ENCODE measurements around the gene RHOH.

RHOH gene

DNA sequence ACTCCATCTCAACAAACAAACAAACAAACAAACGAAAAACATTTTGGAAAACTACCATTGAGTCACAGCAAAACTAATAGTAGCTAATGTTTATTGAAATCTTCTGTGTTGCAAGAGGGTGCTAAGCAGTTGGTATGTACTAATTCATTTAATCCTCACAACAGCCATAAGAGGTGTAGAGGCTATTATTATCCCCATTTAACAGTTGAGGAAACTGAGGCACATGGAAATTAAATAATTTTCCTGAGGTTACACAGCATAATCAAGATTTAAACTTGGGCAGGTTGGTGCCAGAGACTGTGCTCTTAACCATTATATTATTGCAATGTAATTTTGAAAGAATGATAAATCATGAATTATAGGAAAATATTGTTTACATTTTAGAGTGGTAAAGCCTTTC is 17.5 kb upstream of the RHOH start:
- intact Hi-C loops (cut with micrococcal nuclease) = no loop called here
- Mint-ChIP-seq H3K27me3 (no peaks in the 10 kb centered on the region), H3K27ac (no peak overlapping the region), H3K4me1 (ENCODE audit: low read depth) (peaks cover 12% of the 10 kb centered on the region), H3K36me3 (ENCODE audit: low read depth) (no peaks in the 10 kb centered on the region), H3K9me3 (no peaks in the 10 kb centered on the region), H3K4me3 (no peak overlapping the region)

DNA sequence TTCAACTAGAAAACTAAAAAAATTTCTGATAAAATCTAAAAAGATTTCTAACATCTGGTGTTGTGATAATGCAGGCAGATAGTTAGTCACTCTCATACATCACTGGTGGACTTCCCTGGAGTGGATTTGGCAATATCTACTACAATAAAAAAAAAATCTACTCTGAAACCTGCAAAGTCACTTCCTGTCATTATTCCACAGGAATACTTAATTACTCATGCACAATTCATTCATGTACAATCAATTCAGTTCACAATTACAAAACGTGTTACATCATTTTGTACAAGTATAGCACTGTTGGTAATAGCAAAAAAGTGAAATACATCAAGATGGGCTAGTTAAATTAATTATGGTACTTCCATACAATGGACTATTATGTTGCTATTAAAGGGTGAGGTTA is 16.5 kb upstream of the RHOH start:
- intact Hi-C loops (cut with micrococcal nuclease) = no loop called here
- H3K27me3 Mint-ChIP-seq = no peaks in the 10 kb centered on the region
- peaks cover 12% of the 10 kb centered on the region for H3K4me1 Mint-ChIP-seq (ENCODE audit: low read depth)
- H3K36me3 Mint-ChIP-seq (ENCODE audit: low read depth) = no peaks in the 10 kb centered on the region
- H3K9me3 Mint-ChIP-seq = no peaks in the 10 kb centered on the region
- H3K27ac Mint-ChIP-seq = no peak overlapping the region
- H3K4me3 Mint-ChIP-seq = no peak overlapping the region

GRCh38 chr4:40182001-40182400 is 14.8 kb upstream of the RHOH start:
- intact Hi-C loops (cut with micrococcal nuclease) = no loop called here
- H3K27ac Mint-ChIP-seq = no peak overlapping the region
- H3K27me3 Mint-ChIP-seq = no peaks in the 10 kb centered on the region
- H3K36me3 Mint-ChIP-seq (ENCODE audit: low read depth) = no peaks in the 10 kb centered on the region
- no peaks in the 10 kb centered on the region for H3K9me3 Mint-ChIP-seq
- no peak overlapping the region for H3K4me3 Mint-ChIP-seq
- peaks cover 19% of the 10 kb centered on the region for H3K4me1 Mint-ChIP-seq (ENCODE audit: low read depth)

GRCh38 chr4:40182954-40183353 is 13.9 kb upstream of the RHOH start:
- H3K27me3 Mint-ChIP-seq = no peaks in the 10 kb centered on the region
- no peaks in the 10 kb centered on the region for H3K9me3 Mint-ChIP-seq
- intact Hi-C loops (cut with micrococcal nuclease) = no loop called here
- H3K4me3 Mint-ChIP-seq = no peak overlapping the region
- no peaks in the 10 kb centered on the region for H3K36me3 Mint-ChIP-seq (ENCODE audit: low read depth)
- H3K4me1 Mint-ChIP-seq (ENCODE audit: low read depth) = peaks cover 19% of the 10 kb centered on the region
- H3K27ac Mint-ChIP-seq = no peak overlapping the region

- H3K36me3 Mint-ChIP-seq (ENCODE audit: low read depth) = no peaks in the 10 kb centered on the region
- intact Hi-C loops (cut with micrococcal nuclease) = no loop called here
- peaks cover 19% of the 10 kb centered on the region for H3K4me1 Mint-ChIP-seq (ENCODE audit: low read depth)
- no peaks in the 10 kb centered on the region for H3K9me3 Mint-ChIP-seq
- no peak overlapping the region for H3K27ac Mint-ChIP-seq
- H3K4me3 Mint-ChIP-seq = no peak overlapping the region
- no peaks in the 10 kb centered on the region for H3K27me3 Mint-ChIP-seq
Observed at GRCh38 chr4:40183615-40184411, 13.0 kb upstream of the RHOH start.

- intact Hi-C loops (cut with micrococcal nuclease) = no loop called here
- no peak overlapping the region for H3K4me3 Mint-ChIP-seq
- H3K27ac Mint-ChIP-seq = peak overlapping the region; percentile 66
- no peaks in the 10 kb centered on the region for H3K36me3 Mint-ChIP-seq (ENCODE audit: low read depth)
- no peaks in the 10 kb centered on the region for H3K9me3 Mint-ChIP-seq
- H3K27me3 Mint-ChIP-seq = peaks cover 1% of the 10 kb centered on the region
- H3K4me1 Mint-ChIP-seq (ENCODE audit: low read depth) = peaks cover 17% of the 10 kb centered on the region
Observed at GRCh38 chr4:40185830-40186664, 10.8 kb upstream of the RHOH start.

DNA sequence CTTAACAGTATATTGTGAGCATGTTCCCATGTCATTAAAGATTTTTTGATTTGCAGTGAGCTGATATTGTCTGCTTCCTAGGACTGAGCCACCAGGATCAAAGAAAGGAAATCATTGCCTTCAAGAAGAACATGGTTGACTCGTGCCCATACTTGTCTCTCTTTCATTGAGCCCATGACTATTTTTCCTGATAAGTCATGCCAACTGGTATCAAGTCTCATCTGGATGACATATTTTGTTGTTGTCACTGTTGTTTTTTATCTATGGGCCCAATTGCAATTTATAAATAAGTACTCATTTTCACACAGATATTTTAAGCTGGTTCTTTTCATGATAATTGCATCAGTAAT is 10.2 kb upstream of the RHOH start:
- intact Hi-C loops (cut with micrococcal nuclease) = no loop called here
- Mint-ChIP-seq H3K9me3 (no peaks in the 10 kb centered on the region), H3K27ac (no peak overlapping the region), H3K27me3 (peaks cover 1% of the 10 kb centered on the region), H3K4me1 (ENCODE audit: low read depth) (peaks cover 14% of the 10 kb centered on the region), H3K36me3 (ENCODE audit: low read depth) (no peaks in the 10 kb centered on the region), H3K4me3 (no peak overlapping the region)

GRCh38 chr4:40187386-40187906 is 9.4 kb upstream of the RHOH start:
- H3K27ac Mint-ChIP-seq = no peak overlapping the region
- no peaks in the 10 kb centered on the region for H3K36me3 Mint-ChIP-seq (ENCODE audit: low read depth)
- H3K9me3 Mint-ChIP-seq = no peaks in the 10 kb centered on the region
- intact Hi-C loops (cut with micrococcal nuclease) = no loop called here
- peaks cover 14% of the 10 kb centered on the region for H3K4me1 Mint-ChIP-seq (ENCODE audit: low read depth)
- no peak overlapping the region for H3K4me3 Mint-ChIP-seq
- H3K27me3 Mint-ChIP-seq = peaks cover 1% of the 10 kb centered on the region

- peaks cover 21% of the 10 kb centered on the region for H3K4me1 Mint-ChIP-seq (ENCODE audit: low read depth)
- no peaks in the 10 kb centered on the region for H3K9me3 Mint-ChIP-seq
- intact Hi-C loops (cut with micrococcal nuclease) = no loop called here
- no peak overlapping the region for H3K4me3 Mint-ChIP-seq
- no peaks in the 10 kb centered on the region for H3K36me3 Mint-ChIP-seq (ENCODE audit: low read depth)
- H3K27ac Mint-ChIP-seq = no peak overlapping the region
- peaks cover 9% of the 10 kb centered on the region for H3K27me3 Mint-ChIP-seq
Observed at GRCh38 chr4:40190019-40190418, 6.8 kb upstream of the RHOH start.

- Mint-ChIP-seq H3K27me3 (peaks cover 9% of the 10 kb centered on the region), H3K4me3 (no peak overlapping the region), H3K4me1 (ENCODE audit: low read depth) (peaks cover 26% of the 10 kb centered on the region), H3K36me3 (ENCODE audit: low read depth) (no peaks in the 10 kb centered on the region), H3K9me3 (no peaks in the 10 kb centered on the region), H3K27ac (no peak overlapping the region)
- intact Hi-C loops (cut with micrococcal nuclease) = no loop called here
Observed at GRCh38 chr4:40190465-40190864, 6.4 kb upstream of the RHOH start.

GRCh38 chr4:40190880-40191815 is 5.7 kb upstream of the RHOH start:
- intact Hi-C loops (cut with micrococcal nuclease) = no loop called here
- Mint-ChIP-seq H3K36me3 (ENCODE audit: low read depth) (no peaks in the 10 kb centered on the region), H3K27me3 (peaks cover 9% of the 10 kb centered on the region), H3K4me3 (no peak overlapping the region), H3K27ac (no peak overlapping the region), H3K4me1 (ENCODE audit: low read depth) (peaks cover 21% of the 10 kb centered on the region), H3K9me3 (no peaks in the 10 kb centered on the region)

DNA sequence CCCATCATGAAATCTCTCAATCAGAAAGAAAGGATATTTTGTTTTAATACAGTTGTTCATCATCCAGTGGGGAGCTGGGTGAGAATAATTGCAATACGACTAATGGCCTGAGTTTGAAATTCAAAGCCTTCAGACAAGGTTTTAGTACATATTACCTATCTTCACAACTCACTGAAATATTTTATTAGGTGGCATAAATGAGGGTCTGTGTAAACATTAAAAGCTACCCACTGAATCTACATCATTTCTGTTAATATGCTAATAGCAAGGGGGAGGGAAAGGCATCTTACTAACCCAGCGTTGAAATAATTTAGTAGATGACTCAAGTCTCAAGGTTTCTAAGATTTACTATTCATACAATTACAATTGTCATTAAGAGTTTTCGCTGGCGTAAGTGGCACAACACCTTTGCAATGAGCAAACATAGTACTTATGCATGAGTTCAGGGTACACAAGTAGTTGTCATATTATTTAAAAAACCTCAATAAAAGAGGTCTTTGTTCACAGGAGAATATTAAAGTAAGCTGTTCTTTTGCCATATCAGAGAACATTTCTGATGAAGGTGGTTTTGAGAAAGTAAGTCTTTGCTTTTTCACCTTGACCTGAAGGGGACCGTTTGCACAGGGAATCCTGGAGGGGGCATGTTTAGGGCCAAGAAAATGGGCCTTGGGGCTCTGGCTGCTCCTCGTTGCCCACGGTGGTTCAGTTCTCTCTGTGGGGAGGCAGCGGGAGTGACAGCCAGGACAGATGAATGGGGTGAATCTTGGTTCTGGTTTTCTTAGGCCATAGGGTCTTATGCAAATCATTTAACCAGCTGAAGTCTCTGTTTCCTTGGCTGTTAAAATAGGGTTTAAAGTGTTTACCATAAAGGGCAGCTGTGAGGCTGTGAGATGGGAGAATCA is 4.5 kb upstream of the RHOH start:
- Mint-ChIP-seq H3K27me3 (peaks cover 9% of the 10 kb centered on the region), H3K4me3 (no peak overlapping the region), H3K36me3 (ENCODE audit: low read depth) (no peaks in the 10 kb centered on the region), H3K9me3 (no peaks in the 10 kb centered on the region), H3K27ac (no peak overlapping the region), H3K4me1 (ENCODE audit: low read depth) (peaks cover 27% of the 10 kb centered on the region)
- intact Hi-C loops (cut with micrococcal nuclease) = no loop called here

- no peaks in the 10 kb centered on the region for H3K36me3 Mint-ChIP-seq (ENCODE audit: low read depth)
- H3K4me3 Mint-ChIP-seq = no peak overlapping the region
- no peak overlapping the region for H3K27ac Mint-ChIP-seq
- H3K4me1 Mint-ChIP-seq (ENCODE audit: low read depth) = peaks cover 31% of the 10 kb centered on the region
- intact Hi-C loops (cut with micrococcal nuclease) = no loop called here
- H3K9me3 Mint-ChIP-seq = no peaks in the 10 kb centered on the region
- peaks cover 10% of the 10 kb centered on the region for H3K27me3 Mint-ChIP-seq
Observed at GRCh38 chr4:40193016-40193571, 3.7 kb upstream of the RHOH start.

Measured in dendritic cell treated with granulocyte-macrophage colony-stimulating factor and Interleukin-4, amounts not matched to agents 40 ng/mL and 50 ng/mL, for 4 days (primary cell).